Putamen (tissue), 1 donor: ENCODE data around the gene PTPN7.
"Not testable (repeated sequence)": the region's sequence is repeated elsewhere in the genome, so short reads cannot be mapped to it uniquely, and the experiment has no call there.

ENCODE experiments used
- DNase-seq: peaks from one replicate; pipeline ENCODE4 v3.0.0-alpha.2; 2016; ENCODE audit warnings: low spot score

Gene PTPN7

DNA sequence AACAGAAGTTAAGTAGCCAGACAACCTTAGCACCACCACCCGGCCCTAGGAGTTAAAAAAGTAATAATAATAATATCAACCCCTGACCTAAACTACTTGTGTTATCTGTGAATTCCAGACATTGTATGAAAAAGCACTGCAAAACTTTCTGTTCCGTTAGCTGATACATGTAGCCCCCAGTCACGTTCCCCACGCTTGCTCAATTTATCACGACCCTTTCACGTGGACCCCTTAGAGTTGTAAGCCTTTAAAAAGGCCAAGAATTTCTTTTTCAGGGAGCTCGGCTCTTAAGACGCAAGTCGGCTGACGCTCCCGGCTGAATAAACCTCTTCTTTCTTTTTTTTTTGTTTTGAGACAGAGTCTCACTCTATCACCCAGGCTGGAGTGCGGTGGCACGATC is 6.7 kb upstream of the PTPN7 start:
- DNase-seq = not testable (repeated sequence)

DNA sequence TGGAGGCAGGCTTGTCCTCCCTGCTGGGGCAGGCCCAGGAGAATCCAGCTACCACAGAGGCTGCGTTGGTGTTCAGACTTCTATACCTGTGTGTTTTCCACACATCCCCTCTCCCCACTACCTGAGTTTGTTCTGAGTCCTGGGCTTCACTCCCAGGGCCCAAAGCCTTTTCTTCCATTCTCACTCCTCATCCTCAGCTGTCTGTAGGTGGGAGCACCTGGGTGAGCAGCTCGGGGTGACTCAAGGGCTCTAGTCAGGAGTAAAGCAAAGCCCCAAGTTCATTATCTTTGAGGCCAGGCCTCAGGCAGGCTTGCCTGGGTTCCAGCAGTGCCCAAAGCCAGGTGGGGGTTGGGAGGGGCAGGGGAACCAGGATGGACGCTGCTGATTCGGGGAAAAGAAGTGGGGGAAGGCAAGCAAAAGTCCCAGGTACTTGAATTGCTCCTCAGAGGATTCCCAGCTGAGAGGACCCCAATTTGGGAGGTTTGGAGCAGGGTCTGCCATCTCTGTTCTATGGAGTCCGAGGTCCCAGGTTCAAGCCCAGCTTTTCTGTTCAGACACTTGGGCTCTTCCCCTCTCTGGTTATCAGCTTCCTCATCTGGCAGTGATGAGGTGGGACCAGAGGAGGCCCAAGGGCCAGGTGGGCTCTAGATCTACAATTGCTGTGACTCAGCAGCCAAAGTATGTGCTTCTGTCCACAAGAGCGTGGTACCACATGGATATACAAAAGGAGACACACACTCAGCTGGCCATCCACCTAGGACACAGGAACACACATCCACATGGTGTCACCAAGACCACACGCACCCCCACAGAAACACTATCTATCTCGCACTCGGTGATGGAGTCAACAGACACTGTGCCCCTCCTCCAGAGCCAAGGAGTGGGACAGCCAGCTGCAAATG is 5.8 kb upstream of the PTPN7 start:
- DNase-seq = no peak

DNA sequence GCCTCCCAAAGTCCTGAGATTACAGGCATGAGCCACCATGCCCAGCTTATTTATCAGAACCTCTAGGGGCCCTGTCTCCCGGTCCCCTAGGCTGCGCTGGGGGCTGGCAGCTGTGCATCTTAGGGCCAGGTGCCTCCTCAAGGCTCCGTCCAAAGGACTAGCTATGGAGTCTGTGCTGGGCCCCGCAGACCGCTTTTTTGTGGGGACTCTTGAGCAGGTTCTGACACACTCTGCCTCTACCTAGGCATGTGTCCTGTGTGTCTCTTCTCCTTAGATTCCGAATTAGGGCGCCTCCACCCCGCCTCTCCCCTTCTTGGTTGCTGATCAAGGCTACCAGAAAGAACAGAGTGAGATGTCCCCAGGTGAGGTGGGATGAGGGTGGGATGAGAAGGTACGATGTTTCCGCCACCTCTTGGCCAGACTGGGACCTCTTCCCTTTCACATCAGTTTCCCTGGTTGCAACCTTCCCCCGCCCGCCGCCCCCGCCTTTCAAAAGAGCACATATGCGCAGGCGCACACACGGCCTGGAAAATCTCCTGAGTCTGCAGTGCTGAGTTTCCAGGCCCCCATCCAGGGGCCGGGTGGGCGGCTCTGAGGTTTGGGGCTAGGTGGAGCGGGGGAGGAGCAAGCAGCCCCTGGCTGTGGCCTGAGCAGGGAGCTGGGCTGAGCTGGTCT is 5.0 kb upstream of the PTPN7 start:
- DNase-seq = peak; percentile 68

DNA sequence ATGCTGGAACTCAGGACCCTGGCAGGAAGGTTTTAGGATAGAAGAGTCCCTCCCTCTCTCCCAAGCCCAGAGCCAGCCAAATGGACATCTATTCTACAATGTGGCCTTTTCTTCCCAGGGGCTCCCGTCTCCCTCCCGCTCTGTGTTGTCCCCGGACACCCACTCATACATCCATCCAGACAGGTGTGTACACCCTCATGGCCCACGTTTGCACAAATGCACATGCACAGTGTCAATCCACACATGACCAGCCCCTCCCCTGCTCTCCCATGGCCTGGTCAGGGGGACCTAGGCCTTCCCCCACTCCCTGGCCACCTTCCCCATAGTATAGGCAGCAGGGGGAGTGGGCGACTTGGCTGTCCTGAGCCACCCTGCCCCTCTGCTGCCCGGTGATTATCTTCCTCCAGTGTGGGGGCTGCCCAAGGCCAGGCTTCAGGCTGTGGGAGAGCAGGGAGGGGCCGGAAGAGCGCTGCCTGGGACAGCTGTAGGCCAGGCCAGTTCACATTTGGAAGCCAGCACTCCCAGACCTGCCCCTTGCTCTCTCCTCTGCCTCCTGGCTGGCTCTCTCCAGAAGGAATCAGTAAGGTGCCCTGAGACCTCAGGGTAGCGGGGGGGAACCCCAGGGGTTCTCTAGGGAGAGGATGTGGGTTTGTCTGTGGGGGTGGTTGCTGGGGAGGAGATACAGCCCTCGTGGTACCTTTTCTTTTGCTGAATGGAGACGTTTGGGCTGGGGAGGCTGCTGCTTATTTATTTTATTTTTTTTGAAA is 4.1 kb upstream of the PTPN7 start:
- no peak for DNase-seq

DNA sequence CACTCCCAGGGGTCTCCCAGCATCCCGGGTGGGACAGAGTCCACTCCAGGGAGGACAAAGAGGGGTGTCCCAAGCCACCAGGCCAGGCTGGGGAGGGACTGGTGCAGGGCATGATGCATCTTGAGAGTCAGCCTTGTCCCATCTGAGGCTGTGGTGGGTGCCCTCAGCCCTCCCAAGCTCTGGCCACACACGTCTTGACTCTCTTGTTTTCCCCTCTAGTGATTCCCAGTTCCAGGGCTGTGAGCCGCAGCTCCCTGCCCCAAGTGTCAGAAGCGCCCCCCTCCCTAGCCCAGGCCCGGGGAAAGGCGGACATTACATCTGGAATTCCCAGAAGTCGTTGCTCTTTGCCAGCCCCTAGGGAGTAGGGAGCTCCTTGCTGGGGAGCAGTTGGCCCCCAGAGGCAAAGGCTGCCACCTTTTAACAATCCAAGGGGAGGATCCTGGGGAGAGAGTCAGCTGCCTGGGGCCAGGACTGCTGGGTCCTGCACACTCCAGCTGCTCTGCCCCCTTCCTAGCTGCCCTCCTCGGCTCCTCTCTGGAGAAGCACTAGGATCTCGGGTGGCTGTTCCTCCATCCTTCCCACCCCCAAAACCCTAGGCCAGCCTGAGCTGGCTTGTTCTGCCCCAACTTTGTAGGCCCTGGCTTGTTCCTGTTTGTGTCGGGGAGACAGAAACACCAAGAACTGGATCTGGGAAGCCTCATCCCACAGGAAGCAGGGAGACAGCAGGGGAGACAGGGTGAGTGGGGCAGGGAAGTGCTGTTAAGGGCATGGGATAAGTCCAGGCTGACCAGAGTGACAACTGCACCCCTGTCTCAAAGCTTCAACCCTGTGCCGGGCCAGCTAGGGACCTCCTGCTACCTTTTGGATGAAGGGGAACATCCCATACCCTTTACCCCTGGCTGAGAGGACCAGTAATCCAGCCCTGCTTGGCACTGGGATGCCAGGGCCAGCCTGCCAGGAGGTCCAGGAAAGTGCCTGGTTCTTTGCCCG is 3.2 kb upstream of the PTPN7 start:
- DNase-seq = no peak

DNA sequence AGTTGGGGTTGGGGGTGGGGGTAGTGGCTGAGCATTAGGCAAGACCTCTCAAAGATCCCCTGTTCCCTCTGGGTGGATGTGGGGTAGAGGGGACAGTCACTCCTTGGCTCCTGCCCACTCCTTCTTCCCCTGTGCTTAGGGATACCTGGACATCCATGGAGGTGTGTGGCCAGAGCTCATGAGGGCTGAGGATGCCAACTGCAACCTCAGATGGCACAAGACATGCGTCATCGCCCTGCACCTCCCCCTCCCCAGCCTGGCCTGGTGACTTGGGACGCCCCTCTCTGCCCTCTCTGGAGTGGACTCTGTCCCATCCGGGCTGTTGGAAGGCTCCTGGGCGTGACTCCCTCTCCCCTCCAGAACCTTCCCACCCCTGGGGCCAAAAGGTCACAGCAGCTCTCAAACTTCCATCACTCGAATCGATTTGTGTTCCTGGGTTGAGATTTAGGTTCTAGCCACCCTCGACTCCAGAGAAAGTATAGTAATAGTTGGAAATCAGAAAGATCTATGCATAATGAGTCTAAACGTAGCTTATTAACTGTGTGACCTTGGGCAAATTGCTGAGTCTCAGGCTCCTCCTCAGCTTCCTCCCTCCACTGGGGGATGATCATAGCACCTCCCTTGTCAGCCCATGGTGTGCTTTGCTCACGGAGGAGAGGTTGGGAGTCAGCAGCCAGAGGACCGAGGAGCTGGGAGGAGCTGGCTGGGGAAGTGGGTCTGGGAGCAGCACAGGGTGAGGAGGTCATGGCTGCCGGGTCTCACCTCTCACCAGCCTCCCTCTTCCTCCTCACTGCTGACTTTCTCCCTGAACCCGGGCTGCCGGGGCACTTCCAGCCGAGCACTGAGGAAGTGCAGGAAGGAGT is 2.2 kb upstream of the PTPN7 start:
- no peak for DNase-seq

DNA sequence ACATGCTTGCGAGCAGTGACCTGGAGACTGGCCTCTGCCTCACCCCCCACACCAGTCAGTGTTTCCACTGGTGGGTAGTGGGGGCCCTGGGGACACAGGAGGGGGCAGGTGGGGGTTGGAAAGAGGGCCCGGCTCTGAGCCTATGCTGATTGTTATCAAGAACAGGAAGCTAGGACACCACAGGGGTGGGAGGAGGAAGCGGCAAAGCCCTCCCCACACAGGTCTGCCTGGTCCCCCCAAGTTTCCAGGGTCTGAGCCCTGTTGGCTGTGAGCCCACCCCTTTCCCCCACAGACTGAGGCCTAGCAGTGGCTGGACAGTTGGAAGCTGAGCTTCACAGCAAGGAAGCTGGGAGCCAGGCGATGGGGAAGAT is 1.6 kb upstream of the PTPN7 start:
- DNase-seq = no peak

DNA sequence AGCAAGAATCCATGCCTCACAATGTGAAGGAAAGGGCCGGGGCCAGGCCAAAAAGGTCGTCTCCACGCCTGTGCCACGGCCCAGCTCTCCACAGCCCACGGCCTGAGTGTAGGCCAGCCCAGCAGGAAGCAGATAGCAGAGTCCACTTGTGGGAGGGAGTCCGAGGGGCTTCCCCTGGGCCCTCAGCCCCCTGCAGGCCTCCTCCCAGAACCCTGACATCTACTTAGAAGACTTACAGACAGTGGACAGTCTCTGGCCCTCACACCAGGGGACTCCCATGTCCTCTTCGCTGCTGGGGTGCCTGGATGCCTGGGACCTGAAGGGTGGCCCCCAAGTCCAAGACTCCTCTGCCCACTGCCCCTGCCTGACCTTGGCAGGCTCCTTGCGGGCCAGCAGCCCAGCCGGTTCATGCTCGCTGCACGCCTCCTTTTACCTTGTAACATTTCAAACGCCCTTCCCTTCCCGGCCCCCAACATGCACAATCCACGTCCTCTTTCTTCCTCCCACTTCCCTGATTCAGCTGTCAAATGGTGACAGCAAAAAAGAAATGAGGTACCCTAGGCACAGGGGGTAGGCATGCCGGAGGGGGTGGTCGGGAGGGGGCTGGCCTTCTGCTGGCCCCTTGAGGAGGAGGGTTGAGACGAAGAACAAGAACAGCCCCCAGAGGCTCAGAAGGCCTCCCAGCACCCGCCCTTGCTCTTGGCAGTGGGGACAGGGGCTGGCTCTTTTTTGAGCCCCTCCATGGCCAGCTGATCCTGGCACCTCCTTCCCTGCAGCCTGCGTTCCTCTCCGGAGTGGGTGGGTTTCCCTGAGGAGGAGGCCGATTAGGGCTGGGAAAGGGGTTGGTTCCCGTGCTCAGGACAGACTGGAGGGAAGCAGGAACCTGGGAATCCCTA is 997 bp upstream of the PTPN7 start:
- no peak for DNase-seq

DNA sequence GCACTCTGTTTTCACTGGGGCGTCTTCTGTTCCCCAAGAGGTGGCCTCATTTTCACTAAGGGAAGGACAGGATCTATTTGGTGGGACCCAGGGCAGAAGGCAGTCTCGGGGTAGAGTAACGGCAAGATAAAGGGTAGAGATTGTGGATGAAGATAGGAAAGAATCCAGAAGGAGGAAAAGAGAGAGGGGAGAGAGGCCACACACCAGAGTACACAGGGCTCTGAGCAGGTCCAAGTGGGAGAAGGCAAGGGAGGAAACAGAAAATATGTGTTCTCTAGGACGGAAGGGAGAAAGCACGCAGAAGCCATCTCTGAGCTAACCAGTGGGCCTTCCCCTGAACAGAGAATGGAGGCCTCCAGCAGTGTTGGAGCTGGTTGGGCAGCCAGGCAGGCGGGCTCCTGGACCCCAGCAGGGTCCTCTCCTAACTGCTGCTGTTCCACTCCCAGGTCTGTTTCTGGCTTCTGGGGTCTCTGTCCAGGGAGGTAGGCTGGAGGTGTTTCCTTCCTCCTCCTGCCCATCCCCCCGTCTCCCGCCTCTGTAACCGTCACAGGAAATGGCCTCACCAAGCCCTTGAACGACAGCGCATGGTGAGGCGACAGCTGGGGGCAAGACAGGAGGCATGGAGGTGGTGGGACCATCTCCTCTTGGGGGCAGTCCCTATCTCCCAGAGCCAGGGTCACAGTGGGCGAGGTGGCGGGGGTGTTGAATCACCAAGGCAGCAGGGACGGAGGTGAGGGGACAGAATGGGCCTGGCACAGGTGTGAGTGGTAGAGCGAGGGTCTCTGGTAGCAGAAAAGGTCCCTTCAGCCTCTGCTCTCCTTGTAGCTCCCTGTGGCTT is 649 bp downstream of the PTPN7 start:
- no peak for DNase-seq

DNA sequence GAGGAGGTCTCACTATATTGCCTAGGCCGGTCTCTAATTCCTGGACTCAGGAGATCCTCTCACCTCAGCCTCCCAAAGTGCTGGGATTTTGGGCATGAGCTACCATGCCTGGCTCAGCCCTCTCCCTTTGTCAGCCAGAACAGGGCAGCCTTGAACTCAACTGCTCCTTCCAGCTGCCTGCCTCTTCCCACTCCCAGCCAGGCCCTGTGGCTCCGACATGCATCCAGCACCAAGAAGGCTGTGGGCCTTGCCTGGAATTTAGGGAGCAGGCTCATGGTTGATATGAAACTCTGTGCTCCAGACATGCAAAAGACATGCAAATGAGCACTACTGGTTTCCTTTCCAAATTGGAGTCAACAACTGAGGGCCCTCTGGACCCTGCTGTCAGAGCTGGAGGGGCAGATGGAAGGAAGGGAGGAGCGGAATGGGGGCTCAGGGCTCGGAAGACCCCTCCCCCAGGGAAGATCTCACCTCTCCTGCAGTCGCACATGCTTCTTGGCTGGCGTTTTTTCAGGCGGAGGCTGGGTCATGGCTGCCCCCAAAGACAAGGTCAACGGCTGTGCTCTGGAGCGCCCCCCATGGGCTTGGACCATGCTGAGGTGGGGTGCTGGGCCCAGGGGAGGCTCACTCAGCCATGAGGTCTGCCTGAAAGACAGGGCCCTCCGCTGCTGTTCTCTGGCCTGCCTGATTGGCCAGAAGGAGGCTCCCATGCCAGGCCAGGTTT is 1.4 kb downstream of the PTPN7 start:
- no peak for DNase-seq

DNA sequence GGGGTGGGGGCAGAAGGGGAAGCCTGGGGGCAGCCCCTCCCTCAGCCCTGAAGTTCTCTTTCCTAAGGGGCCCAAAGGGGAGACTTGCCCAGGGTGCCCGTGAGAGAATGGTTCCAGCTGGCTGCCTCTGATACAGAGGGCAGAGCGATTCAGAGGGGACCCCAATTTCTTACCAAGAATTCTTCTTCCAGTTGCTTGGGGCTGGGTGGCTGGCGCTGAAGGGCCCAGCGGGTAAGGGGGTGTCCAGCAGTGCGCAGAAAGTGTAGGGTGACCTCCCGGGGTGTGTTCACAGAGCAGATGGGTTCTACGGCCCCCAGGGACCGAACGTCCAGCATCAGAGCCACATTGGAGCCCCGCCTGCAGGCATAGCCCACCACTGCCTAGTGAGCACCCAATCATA is 2.5 kb downstream of the PTPN7 start:
- no peak for DNase-seq

DNA sequence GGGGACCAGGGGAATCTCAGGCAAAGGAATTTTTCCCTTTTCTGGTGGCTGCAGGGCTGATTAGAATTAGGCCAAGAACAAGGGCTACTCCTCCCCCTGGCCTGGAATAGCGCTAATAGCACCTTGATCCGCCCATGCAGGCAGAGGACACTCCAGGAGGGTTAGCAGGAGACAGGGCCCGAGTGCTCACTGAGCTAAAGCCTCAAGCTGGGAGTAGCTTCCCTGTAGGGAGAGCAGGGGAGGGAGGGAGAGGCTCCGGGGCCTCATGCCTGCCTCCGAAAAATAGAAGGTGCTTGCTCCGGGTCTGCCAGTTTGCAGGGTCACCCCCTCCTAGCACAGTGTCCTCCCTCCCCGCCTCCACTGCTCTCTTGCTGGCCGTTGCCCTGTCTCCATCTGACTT is 3.8 kb downstream of the PTPN7 start:
- no peak for DNase-seq

DNA sequence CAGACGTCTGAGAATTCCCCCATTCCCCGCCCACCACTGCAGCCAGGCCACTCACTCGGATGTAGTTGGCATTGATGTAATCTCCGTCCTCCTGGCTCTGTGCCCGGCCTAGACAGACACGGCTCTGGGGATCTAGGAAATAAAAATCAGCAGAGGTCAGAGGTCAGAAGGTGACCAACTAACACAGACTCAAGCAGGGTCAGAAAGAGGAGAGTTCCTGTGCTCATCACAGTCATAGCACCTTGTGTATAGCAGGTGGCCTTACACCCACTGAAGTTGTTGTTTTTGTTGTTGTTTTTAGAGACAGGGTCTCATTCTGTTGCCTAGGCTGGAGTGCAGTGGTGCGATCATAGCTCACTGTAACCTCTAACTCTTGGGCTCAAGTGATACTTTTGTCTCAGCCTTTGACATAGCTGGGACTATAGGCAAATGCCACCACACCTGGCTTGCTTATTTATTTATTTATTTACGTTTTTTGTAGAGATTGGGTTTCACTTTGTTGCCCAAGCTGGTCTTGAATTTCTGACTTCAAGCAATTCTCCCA is 4.9 kb downstream of the PTPN7 start:
- DNase-seq = no peak

DNA sequence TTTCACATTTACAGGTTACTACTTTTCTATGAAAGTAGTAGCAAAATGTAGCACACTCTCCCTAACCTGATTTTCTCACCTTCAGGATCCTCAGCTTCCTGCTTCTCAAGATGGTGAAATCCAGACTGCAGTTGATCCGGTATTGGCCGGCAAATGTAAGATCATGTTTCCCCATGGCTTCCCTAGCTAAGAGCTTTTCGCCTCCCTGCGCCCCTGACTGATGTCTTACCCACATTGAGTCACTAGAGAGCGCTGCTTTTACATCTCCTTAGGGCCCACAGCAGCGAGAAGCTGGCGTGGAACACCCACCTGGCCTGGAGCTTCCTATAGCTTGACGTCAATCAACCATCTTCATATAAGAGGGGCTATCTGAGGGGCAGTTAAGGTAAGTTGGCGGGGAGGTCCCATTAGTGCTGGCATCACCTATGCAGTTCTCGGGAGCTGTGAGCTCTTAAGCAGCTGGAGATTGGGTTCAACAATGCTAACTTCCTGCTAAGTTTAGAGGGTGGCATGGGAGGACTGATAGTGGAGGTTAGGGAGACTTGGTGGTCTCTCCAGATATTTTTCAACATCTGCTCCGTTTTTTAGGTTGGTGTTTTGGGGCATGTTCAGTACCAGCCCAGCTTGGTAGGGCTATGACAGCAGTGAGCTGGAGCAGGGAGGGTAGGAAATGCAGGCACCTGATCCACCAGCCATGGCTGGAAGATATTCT is 5.5 kb downstream of the PTPN7 start:
- no peak for DNase-seq

DNA sequence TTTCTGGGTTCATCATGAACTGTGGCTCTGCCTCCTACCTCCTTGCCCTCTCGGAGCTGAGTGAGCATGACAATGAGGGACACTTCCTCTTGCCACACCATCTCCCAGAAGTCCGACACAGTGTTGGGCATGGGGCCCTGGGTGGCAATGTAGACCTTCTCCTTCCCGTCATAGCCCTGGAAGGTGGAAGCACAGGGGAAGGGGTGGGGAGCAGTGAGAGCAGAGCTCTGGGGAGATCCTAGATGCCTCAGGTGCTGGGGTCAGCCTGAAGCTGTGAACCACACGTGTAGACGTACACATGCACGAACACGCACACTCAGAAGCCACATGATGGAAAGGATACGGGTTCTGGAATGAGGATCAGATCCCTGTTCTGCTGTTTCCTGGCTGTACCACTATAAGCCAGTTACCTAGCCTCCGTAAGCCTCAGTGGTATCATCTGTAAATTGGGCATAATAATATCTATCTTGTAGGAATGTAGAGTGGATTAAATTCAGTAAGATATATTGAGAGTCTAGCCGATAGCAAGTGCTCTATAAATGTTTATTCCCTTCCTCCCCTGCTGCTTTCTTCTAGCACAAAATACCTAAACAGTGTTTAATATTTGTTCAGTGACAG is 6.1 kb downstream of the PTPN7 start:
- no peak for DNase-seq

DNA sequence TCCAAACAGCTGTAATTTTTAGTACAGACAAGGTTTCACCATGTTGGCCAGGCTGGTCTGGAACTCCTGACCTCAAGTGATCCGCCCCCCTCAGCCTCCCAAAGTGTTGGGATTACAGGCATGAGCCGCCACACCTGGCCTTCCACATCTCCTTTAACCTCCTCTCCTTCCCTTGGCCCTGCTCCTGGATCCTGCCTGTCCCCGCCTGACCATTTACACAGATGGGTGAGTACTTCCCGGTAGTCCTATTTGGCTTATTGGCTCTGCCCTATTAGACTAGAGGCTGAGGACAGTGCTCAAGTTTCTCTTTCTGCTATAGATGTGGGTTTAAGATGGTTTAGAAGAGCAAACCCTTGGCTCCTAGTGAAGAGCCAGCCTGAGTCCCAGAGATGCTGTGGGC is 7.1 kb downstream of the PTPN7 start:
- no peak for DNase-seq

DNA sequence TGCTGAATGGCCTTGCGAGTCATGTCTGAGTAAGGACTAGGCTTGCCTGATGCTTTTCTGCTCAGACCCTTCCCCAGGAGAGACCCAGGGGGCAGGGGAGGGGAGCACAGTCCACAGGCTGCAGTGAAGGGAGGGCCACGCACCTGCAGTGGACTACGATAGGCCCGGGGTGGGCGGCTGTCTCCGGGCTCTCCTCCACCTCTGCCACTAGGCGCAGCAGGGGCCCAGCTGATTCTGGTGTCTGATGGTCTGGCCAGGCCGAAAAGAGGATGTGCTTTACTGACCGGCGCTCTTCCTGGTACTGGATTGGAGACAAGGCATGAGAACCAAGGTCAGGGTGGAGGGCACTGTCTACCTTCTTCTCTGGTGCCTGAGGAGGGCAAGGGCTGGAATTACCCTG is 8.0 kb downstream of the PTPN7 start:
- DNase-seq = no peak
